GM12891 (cell line): ENCODE data around the gene SNX30.

ENCODE experiments used
- POLR2A ChIP-seq: IDR thresholded peaks from 2 replicates; pipeline ENCODE4 v1.6.1; 2011; ENCODE audit warnings: low read depth, low read length, control low read depth
- POLR2AphosphoS5 ChIP-seq: IDR thresholded peaks from 2 replicates; pipeline ENCODE4 v1.6.1; 2011; ENCODE audit warnings: low read depth, low read length, control low read depth
- SPI1 ChIP-seq: IDR thresholded peaks from 2 replicates; pipeline ENCODE4 v1.6.1; 2011; ENCODE audit warnings: low read depth, low read length, control low read depth

DNA sequence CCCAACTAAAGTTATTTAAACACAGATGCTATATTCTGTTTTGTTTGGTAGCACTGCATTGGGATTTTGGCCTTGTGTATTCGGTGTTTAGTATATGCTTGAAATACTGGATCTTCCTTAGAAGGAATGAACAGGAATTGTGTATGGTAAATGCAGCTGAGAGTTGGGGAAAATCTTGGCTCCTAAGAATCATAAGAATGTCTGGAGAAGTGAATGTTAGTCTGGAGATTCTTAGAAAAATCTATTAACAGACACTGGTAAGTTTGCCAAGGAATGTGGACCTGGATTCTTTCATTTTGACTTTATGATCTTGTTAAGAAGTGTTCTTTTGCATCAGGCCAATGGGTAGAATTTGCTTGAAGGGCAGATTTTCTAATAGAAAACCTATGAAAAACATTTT, 38.9 kb downstream of the SNX30 start:
- TF ChIP-seq SPI1: no peak
- TF ChIP-seq POLR2A: no peak
- TF ChIP-seq POLR2AphosphoS5: no peak
